22Rv1 (cell line): ENCODE results near the gene ZNF618.

Source experiments
- CTCF ChIP-seq: fragments of 450-650 bp; IDR thresholded peaks from 2 replicates; pipeline ENCODE4 v1.5.1; 2017; ENCODE audit warnings: mild to moderate bottlenecking
- ZFX ChIP-seq: fragments of 450-650 bp; IDR thresholded peaks from 2 replicates; pipeline ENCODE4 v1.6.1; 2017; ENCODE audit warnings: antibody characterized with exemption, borderline replicate concordance

GRCh38 chr9:114098021-114098935, 222.2 kb downstream of the ZNF618 start:
- TF ChIP-seq CTCF = peak; percentile 3; the same call in 1 of the 2 replicates
- no peak for TF ChIP-seq ZFX
